Activated T-cell treated with anti-CD3 and anti-CD28 coated beads, Interleukin-2, amount 50 U/mL, for 4 hours (primary cell): Measurements from ENCODE around the gene SLCO3A1. TPM values are rescaled to one million over a fixed set of nuclear protein-coding genes. Genes with fewer than 3 reads are reported as not detected.

Source experiments
- ATAC-seq, 2 donors: fragments of 200-7000 bp; cut with Tn5 transposase; one replicate each; pipeline ENCODE4 v1.10.0; 2021
- DNase-seq: peaks from one replicate; pipeline ENCODE4 v3.0.0-alpha.2; 2020
- H3K27me3 Mint-ChIP-seq: one replicate; pipeline ENCODE4 v1.8.0; 2021; ENCODE audit warnings: low read depth, mixed read lengths
- H3K36me3 Mint-ChIP-seq: one replicate; pipeline ENCODE4 v1.8.0; 2022; ENCODE audit warnings: mixed read lengths; ENCODE audit not compliant: insufficient read depth
- H3K4me1 Mint-ChIP-seq: one replicate; pipeline ENCODE4 v1.8.0; 2021; ENCODE audit warnings: low read depth, mixed read lengths
- H3K4me3 Mint-ChIP-seq: one replicate; pipeline ENCODE4 v1.8.0; 2021; ENCODE audit warnings: mild to moderate bottlenecking, moderate library complexity, mixed read lengths
- H3K9me3 Mint-ChIP-seq: one replicate; pipeline ENCODE4 v1.8.0; 2021; ENCODE audit warnings: mixed read lengths
- total RNA-seq, 3 donors: library from RNA; stranded (reverse); gene quantifications; one replicate each; pipeline ENCODE4 v1.2.1, GENCODE V29; 2021

SLCO3A1 gene
- total RNA-seq, 3 donors from 2014 or later = 3.6 to 6.1 (median 4.8) TPM

- H3K4me1 Mint-ChIP-seq = no peaks in the 10 kb centered on the region
- DNase-seq (no peak), ATAC-seq (no peak)
- peaks cover 4% of the 10 kb centered on the region for H3K36me3 Mint-ChIP-seq
- no peaks in the 10 kb centered on the region for H3K9me3 Mint-ChIP-seq
- no peak overlapping the region for H3K4me3 Mint-ChIP-seq
- H3K27me3 Mint-ChIP-seq = no peaks in the 10 kb centered on the region
Measured at GRCh38 chr15:92083190-92083589, 229.7 kb downstream of the SLCO3A1 start.

GRCh38 chr15:92087211-92087610, 233.7 kb downstream of the SLCO3A1 start:
- ATAC-seq (no peak), DNase-seq (no peak)
- H3K27me3 Mint-ChIP-seq = no peaks in the 10 kb centered on the region
- H3K4me1 Mint-ChIP-seq = peaks cover 4% of the 10 kb centered on the region
- H3K4me3 Mint-ChIP-seq = no peak overlapping the region
- peaks cover 4% of the 10 kb centered on the region for H3K36me3 Mint-ChIP-seq
- H3K9me3 Mint-ChIP-seq = no peaks in the 10 kb centered on the region

- no peak overlapping the region for H3K4me3 Mint-ChIP-seq
- DNase-seq (no peak), ATAC-seq (no peak)
- peaks cover 26% of the 10 kb centered on the region for H3K4me1 Mint-ChIP-seq
- peaks cover 7% of the 10 kb centered on the region for H3K36me3 Mint-ChIP-seq
- H3K9me3 Mint-ChIP-seq = no peaks in the 10 kb centered on the region
- H3K27me3 Mint-ChIP-seq = no peaks in the 10 kb centered on the region
Measured at GRCh38 chr15:92091155-92091734, 237.7 kb downstream of the SLCO3A1 start.

GRCh38 chr15:92092289-92093105, 239.0 kb downstream of the SLCO3A1 start:
- H3K9me3 Mint-ChIP-seq = no peaks in the 10 kb centered on the region
- H3K4me1 Mint-ChIP-seq = peaks cover 38% of the 10 kb centered on the region

GRCh38 chr15:92095693-92096092, 242.2 kb downstream of the SLCO3A1 start:
- DNase-seq = no peak
- H3K9me3 Mint-ChIP-seq = no peaks in the 10 kb centered on the region
- no peaks in the 10 kb centered on the region for H3K27me3 Mint-ChIP-seq
- H3K4me3 Mint-ChIP-seq = no peak overlapping the region
- peaks cover 5% of the 10 kb centered on the region for H3K36me3 Mint-ChIP-seq
- H3K4me1 Mint-ChIP-seq = peaks cover 50% of the 10 kb centered on the region
- peak; percentile 28 to 45 for ATAC-seq

More at GRCh38 chr15:92092289-92093105, 239.0 kb downstream of the SLCO3A1 start:
- H3K36me3 Mint-ChIP-seq = peaks cover 7% of the 10 kb centered on the region
- no peak for DNase-seq
- no peak overlapping the region for H3K4me3 Mint-ChIP-seq
- H3K27me3 Mint-ChIP-seq = no peaks in the 10 kb centered on the region
- ATAC-seq = no peak

GRCh38 chr15:92097474-92098178, 244.1 kb downstream of the SLCO3A1 start:
- DNase-seq (no peak), ATAC-seq (peak; percentile 81 to 83)
- H3K36me3 Mint-ChIP-seq = peaks cover 5% of the 10 kb centered on the region
- H3K4me1 Mint-ChIP-seq = peaks cover 63% of the 10 kb centered on the region
- no peak overlapping the region for H3K4me3 Mint-ChIP-seq
- no peaks in the 10 kb centered on the region for H3K27me3 Mint-ChIP-seq
- no peaks in the 10 kb centered on the region for H3K9me3 Mint-ChIP-seq

- H3K36me3 Mint-ChIP-seq = peaks cover 8% of the 10 kb centered on the region
- H3K4me3 Mint-ChIP-seq = no peak overlapping the region
- no peaks in the 10 kb centered on the region for H3K27me3 Mint-ChIP-seq
- no peaks in the 10 kb centered on the region for H3K9me3 Mint-ChIP-seq
- peaks cover 57% of the 10 kb centered on the region for H3K4me1 Mint-ChIP-seq
- no peak for ATAC-seq
- no peak for DNase-seq
Measured at GRCh38 chr15:92098869-92099268, 245.4 kb downstream of the SLCO3A1 start.

- DNase-seq = no peak
- no peak for ATAC-seq
- Mint-ChIP-seq H3K36me3 (peaks cover 9% of the 10 kb centered on the region), H3K9me3 (no peaks in the 10 kb centered on the region), H3K4me1 (peaks cover 50% of the 10 kb centered on the region), H3K27me3 (no peaks in the 10 kb centered on the region), H3K4me3 (no peak overlapping the region)
Measured at GRCh38 chr15:92100301-92100700, 246.8 kb downstream of the SLCO3A1 start.

- Mint-ChIP-seq H3K27me3 (no peaks in the 10 kb centered on the region), H3K9me3 (no peaks in the 10 kb centered on the region), H3K4me3 (no peak overlapping the region), H3K4me1 (peaks cover 46% of the 10 kb centered on the region), H3K36me3 (peaks cover 12% of the 10 kb centered on the region)
- ATAC-seq = no peak
- no peak for DNase-seq
Measured at GRCh38 chr15:92100751-92101150, 247.2 kb downstream of the SLCO3A1 start.

GRCh38 chr15:92101708-92102394, 248.3 kb downstream of the SLCO3A1 start:
- H3K4me1 Mint-ChIP-seq = peaks cover 36% of the 10 kb centered on the region
- H3K9me3 Mint-ChIP-seq = no peaks in the 10 kb centered on the region
- peaks cover 12% of the 10 kb centered on the region for H3K36me3 Mint-ChIP-seq
- no peaks in the 10 kb centered on the region for H3K27me3 Mint-ChIP-seq
- ATAC-seq = no peak
- H3K4me3 Mint-ChIP-seq = no peak overlapping the region
- DNase-seq = no peak

GRCh38 chr15:92102395-92102755, 248.9 kb downstream of the SLCO3A1 start:
- H3K4me3 Mint-ChIP-seq = no peak overlapping the region
- H3K4me1 Mint-ChIP-seq = peaks cover 30% of the 10 kb centered on the region
- H3K27me3 Mint-ChIP-seq = no peaks in the 10 kb centered on the region
- H3K36me3 Mint-ChIP-seq = peaks cover 12% of the 10 kb centered on the region
- ATAC-seq = no peak
- DNase-seq = no peak
- no peaks in the 10 kb centered on the region for H3K9me3 Mint-ChIP-seq

- H3K36me3 Mint-ChIP-seq = peaks cover 20% of the 10 kb centered on the region
- no peak overlapping the region for H3K4me3 Mint-ChIP-seq
- H3K9me3 Mint-ChIP-seq = no peaks in the 10 kb centered on the region
- peaks cover 33% of the 10 kb centered on the region for H3K4me1 Mint-ChIP-seq
- H3K27me3 Mint-ChIP-seq = no peaks in the 10 kb centered on the region
- DNase-seq (no peak), ATAC-seq (no peak)
Measured at GRCh38 chr15:92104072-92104471, 250.6 kb downstream of the SLCO3A1 start.

GRCh38 chr15:92105611-92106010, 252.1 kb downstream of the SLCO3A1 start:
- peaks cover 22% of the 10 kb centered on the region for H3K4me1 Mint-ChIP-seq
- H3K27me3 Mint-ChIP-seq = no peaks in the 10 kb centered on the region

GRCh38 chr15:92107510-92107909, 254.0 kb downstream of the SLCO3A1 start:
- H3K9me3 Mint-ChIP-seq = no peaks in the 10 kb centered on the region
- DNase-seq (no peak), ATAC-seq (no peak)
- H3K4me3 Mint-ChIP-seq = no peak overlapping the region
- no peaks in the 10 kb centered on the region for H3K27me3 Mint-ChIP-seq
- peaks cover 25% of the 10 kb centered on the region for H3K36me3 Mint-ChIP-seq
- peaks cover 7% of the 10 kb centered on the region for H3K4me1 Mint-ChIP-seq

More at GRCh38 chr15:92105611-92106010, 252.1 kb downstream of the SLCO3A1 start:
- DNase-seq = no peak
- Mint-ChIP-seq H3K4me3 (no peak overlapping the region), H3K36me3 (peaks cover 20% of the 10 kb centered on the region), H3K9me3 (no peaks in the 10 kb centered on the region)
- ATAC-seq = no peak
